Measurements from ENCODE around the gene CPZ. TPM values are rescaled to one million over a fixed set of nuclear protein-coding genes. Genes with fewer than 3 reads are reported as not detected.

Gene CPZ
- total RNA-seq, 4 donors from 2014 or later = 1.2 to 2.0 (median 1.5) TPM; not detected in 1

- Histone ChIP-seq H3K4me3 (no peak overlapping the region), H3K27ac (no peak overlapping the region), H3K36me3 (no peaks in the 10 kb centered on the region), H3K4me1 (no peaks in the 10 kb centered on the region), H3K9me3 (no peaks in the 10 kb centered on the region), H3K27me3 (peaks cover 0 to 8% of the 10 kb centered on the region in 2 donors)
- DNase-seq = no peak
- TF ChIP-seq POLR2A (IDR thresholded peaks at IDR 0.05) = no peak
- TF ChIP-seq CTCF (IDR thresholded peaks at IDR 0.05) = no peak
Observed at GRCh38 chr4:8583655-8584025, 8.9 kb upstream of the CPZ start.

- Histone ChIP-seq H3K9me3 (no peaks in the 10 kb centered on the region), H3K36me3 (no peaks in the 10 kb centered on the region), H3K27ac (no peak overlapping the region), H3K27me3 (peaks cover 0 to 8% of the 10 kb centered on the region in 2 donors), H3K4me3 (no peak overlapping the region), H3K4me1 (no peaks in the 10 kb centered on the region)
- no peak for DNase-seq
- no peak for TF ChIP-seq CTCF (IDR thresholded peaks at IDR 0.05)
- TF ChIP-seq POLR2A (IDR thresholded peaks at IDR 0.05) = no peak
Observed at GRCh38 chr4:8585186-8585585, 7.4 kb upstream of the CPZ start.

GRCh38 chr4:8585721-8586212 lies 6.8 kb upstream of the CPZ start:
- no peaks in the 10 kb centered on the region for H3K9me3 ChIP-seq
- no peaks in the 10 kb centered on the region for H3K4me1 ChIP-seq
- no peak for DNase-seq
- no peak overlapping the region for H3K27ac ChIP-seq
- H3K27me3 ChIP-seq = peaks cover 0 to 5% of the 10 kb centered on the region in 2 donors
- TF ChIP-seq POLR2A (IDR thresholded peaks at IDR 0.05) (no peak), CTCF (IDR thresholded peaks at IDR 0.05) (no peak)
- no peak overlapping the region for H3K4me3 ChIP-seq
- no peaks in the 10 kb centered on the region for H3K36me3 ChIP-seq

DNA sequence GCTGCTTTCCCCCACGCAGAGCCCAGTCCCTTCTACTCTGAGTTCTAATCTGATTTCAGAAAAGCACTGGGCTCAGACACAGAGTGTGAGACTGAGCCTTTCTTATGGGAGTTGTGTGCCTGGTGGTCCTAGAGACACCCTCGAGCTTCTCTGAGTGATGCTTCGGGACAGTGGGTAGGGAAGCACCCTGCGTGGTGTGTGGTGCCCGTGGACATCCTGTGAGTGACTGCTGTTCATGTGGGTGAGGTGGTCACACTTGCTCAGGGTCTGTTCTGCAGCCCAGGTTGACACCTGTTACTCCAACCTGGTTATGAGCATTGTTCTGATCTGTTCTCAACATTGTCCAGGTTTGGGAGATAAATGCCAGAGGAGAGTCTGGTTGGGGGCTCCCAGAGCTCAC lies 6.3 kb upstream of the CPZ start:
- Histone ChIP-seq H3K4me1 (no peaks in the 10 kb centered on the region), H3K27me3 (no peaks in the 10 kb centered on the region), H3K27ac (no peak overlapping the region), H3K4me3 (no peak overlapping the region), H3K36me3 (no peaks in the 10 kb centered on the region), H3K9me3 (no peaks in the 10 kb centered on the region)
- TF ChIP-seq POLR2A (IDR thresholded peaks at IDR 0.05) = no peak
- TF ChIP-seq CTCF (IDR thresholded peaks at IDR 0.05) = no peak
- no peak for DNase-seq

DNA sequence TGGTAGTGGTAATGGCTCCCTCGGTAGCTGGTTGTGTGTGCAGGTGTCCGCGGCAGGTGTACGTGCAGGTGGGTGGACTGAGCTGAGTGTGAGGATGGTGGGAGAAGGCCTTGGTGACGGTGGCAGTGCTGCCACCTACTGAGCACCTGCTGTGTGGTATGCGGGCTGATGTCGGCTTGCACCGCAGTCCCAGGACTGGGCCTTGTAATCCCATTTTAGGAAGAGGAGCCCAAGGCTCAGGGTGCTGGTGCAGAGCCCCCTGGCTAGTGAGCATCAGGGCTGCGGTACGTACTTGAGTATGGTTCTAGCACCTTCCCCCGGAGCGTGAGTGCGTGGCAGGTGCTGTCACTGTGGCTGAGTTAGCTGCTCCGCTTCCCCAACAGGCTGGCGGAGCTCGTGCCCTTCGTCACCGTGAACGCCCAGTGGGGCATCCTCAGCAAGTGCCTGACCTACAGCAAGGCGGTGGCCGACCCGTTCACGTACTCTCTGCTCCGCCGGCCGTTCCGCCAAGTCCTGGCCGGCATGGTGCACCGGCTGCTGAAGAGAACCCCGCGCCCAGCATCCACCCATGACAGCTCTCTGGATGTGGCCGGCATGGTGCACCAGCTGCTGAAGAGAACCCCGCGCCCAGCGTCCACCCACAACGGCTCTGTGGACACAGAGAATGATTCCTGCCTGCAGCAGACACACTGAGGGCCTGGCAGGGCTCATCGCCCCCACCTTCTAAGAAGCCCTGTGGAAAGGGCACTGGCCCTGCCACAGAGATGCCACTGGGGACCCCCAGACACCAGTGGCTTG lies 5.7 kb upstream of the CPZ start:
- Histone ChIP-seq H3K27me3 (no peaks in the 10 kb centered on the region), H3K9me3 (no peaks in the 10 kb centered on the region), H3K4me1 (no peaks in the 10 kb centered on the region), H3K4me3 (no peak overlapping the region), H3K36me3 (no peaks in the 10 kb centered on the region), H3K27ac (no peak overlapping the region)
- DNase-seq = no peak
- TF ChIP-seq CTCF (IDR thresholded peaks at IDR 0.05) = no peak
- no peak for TF ChIP-seq POLR2A (IDR thresholded peaks at IDR 0.05)

Data from Peyer's patch (tissue), 4 donors.